ENCODE data around the gene CXCR6.
"Not testable (repeated sequence)": the region's sequence is repeated elsewhere in the genome, so short reads cannot be mapped to it uniquely, and the experiment has no call there.

CXCR6 gene

GRCh38 chr3:45992133-45992729 lies 49.0 kb downstream of the CXCR6 start:
- no peak for DNase-seq

DNA sequence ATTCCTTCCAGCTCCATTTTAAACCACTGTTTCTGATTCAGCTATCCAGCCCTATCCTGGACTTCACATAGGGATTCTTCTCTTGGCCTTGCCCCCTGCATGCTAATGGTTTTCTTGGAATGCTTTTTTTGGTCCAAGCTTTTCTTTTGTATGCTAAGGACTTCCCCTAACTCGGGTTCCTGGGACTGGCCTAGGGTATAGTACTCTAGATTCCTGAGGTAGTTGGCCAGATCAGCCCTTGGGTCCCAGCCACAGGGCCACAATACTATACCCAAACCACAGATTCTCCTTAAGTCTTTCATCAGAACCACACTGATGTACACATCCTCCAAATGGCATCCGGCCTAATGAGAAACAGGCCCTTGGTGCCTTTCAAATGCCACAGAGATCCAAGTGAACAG lies 49.6 kb downstream of the CXCR6 start:
- DNase-seq, result no peak

- no peak for DNase-seq
These were observed 50.3 kb downstream of the CXCR6 start for GRCh38 chr3:45993421-45994027.

- peak in 1 of 2 experiments; percentile 1 for DNase-seq
These were observed 51.4 kb downstream of the CXCR6 start for GRCh38 chr3:45994419-45995235.

GRCh38 chr3:45995236-45996192 lies 52.2 kb downstream of the CXCR6 start, which contains the start of gene FYCO1:
FYCO1 (minus strand) TSS chr3:45995824; CDS start chr3:45984910, 10,914 bp downstream.
- peak; percentile 72 to 90 for DNase-seq

- DNase-seq, result not testable (repeated sequence)
These were observed 54.2 kb downstream of the CXCR6 start for GRCh38 chr3:45997499-45997898.

DNA sequence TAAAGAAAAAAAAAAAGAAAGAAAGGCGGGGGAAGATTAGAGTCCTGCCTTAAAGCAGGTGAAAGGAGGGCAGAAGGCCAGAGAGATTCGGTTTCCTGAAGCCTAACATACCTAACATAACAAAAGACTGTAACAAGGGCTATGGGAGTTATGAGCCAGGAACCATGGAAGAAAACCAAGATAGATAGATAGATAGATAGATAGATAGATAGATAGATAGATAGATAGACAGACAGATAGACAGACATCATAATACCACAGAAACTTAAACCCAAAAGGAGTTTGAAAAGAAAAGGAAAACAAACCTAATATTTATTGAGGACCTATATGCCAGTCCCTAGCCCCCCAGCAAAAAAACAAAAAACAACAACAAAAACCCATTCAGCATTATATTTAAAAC lies 54.7 kb downstream of the CXCR6 start:
- no peak for DNase-seq
